Activated T-cell treated with anti-CD3 and anti-CD28 coated beads for 1 hour (primary cell): Measurements from ENCODE around the gene RHOC.
"Not testable (repeated sequence)": the region's sequence is repeated elsewhere in the genome, so short reads cannot be mapped to it uniquely, and the experiment has no call there.

Experiments used
- DNase-seq: peaks from one replicate; pipeline ENCODE4 v3.0.0-alpha.2; 2020; ENCODE audit warnings: low read depth

RHOC gene

DNA sequence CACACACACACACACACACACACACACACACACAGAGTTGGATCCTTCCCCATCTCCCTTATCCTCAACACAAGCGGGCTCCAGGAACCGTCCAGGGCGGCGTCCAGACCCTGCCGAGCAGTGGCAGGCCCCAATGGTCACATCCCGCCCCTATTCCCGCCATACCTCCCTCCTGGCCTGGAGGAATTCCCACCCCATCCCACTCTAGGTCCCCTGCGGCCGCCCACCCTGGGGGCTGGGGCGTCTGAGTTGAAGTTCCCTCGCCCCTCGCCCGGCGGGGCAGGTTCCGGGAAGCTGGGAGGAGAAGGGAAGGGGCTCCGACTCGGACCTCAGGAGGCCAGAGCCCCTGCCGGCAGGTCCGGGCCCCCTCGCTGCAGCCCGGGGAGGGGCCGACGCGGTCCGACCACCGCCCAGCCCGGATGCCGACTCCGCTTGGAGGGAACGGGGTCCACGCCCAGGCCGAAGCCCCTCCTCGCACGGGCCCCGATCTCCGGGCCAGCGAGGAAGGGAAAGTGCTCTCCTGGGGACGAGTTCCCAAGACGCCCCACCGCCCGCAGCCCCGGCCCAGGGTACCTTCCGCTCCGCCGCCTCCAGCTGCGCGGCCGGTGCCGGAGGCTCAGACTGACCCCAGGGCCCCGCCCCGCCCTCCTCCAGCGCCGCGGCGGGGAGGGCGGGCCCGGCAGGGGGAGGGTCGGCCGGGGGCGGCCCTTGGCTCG, at the start of gene RHOC:
Gene RHOC, minus strand, starts transcription at position 623 of the 716 bp plus-strand sequence. CDS start 3,328 bp downstream, outside the sequence.
- no peak for DNase-seq

DNA sequence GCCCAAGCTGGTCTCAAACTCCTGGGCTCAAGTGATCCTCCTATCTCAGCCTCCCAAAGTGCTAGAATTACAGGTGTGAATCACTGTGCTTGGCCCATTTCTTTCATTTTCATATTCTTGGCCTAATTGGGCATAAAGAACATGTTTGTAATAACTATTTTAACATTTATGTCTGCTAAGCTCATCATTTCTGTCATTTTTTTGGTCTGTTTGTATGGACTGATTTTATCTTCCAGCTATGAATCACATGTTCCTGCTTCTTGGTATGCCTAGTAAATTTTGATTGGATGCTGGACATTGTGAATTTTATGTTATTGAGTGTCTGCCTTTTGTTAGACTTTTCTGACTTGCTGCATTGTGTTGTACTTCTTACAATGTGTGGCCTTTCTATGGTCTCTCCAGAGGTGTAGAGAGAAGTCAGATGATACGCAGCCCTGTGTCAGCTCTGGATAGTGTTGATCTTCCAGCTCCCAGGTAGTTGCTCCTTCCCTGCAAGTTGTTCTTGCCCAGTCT, 47.2 kb upstream of the RHOC start:
- no peak for DNase-seq

DNA sequence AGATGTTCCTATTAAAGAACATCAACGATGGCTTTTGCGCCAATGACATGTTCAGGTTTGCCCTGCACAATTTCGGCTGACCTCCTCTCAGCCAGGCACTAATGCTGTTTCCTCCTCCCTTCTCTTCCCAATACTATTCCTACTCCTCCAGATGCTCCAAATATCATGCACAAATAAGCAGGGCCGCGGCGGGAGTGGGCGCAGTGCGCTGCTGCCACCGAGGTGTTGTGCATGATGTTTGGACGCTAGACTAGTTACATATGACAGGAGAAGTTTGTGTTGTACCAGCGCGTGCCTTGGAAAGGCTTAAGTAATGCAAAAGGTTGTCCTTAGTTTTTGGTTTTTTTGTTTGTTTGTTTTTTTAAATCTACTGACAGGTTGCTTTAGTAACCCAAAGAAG, 41.5 kb upstream of the RHOC start:
- DNase-seq, result no peak

DNA sequence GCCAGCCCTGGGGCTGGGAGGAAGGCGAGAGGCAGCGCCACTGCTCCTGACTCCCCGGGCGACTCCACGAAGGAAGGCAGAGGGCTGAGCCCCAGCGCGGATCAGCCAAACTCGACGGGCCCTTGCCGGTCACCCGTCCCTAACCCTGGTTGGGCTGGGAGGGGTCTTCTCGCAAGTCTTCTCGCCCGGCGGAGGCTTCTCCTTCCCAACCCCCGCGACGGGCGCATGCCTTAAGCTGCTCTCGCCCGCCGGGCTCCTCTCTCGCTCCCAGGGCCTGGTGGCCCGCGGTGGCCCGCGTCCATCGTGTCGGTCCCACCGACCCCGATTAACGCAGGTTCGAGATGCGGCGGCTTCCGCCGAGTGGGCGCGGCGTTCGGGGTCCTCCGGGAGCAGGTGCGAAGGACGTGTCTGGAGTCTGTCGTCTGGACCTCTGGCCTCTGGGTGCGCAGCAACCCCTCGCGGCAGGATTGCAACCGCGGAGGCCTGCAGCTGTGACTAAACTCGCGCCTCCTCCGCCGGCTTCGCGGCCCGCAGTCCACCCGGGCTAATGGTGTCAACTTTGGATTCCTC, 37.2 kb upstream of the RHOC start:
- no peak for DNase-seq

DNA sequence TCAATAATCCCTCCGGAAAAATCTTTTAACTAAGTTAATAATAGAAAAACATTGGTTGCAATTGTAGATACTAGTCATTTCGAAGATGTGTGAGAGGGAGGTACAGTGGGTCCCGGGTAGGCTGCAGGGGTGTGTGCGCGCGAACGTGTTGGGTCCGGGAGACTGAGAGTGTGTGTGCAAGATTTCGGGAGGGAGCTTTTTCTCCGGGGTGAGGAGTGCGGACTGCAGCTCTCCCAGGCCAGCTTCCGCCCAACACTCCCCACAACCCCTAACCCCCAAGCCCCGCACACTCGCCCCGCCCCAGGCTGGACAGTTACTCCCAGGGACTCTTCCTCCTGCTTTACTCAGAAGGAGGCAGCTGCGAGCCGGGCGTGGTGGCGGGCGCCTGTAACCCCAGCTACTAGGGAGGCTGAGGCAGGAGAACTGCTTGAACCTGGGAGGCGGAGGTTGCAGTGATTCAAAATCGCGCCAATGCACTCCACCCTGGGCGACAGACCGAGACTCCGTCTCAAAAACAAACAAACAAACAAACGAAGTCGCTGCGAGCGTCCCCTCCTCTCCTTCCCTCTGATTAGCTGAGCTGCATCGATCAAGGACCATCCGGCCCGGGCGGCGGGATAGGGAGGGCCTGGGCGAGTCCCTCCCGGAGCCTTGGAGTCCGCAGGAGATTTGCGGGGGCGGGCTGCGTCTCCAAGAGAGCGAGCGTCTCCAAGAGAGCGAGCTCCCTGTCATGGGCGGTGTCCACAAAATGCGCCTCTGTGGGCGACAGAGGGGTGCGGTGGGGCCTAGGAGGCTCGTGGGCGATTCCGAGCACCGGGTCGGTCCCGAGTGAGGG, 36.5 kb upstream of the RHOC start:
- DNase-seq, result no peak

DNA sequence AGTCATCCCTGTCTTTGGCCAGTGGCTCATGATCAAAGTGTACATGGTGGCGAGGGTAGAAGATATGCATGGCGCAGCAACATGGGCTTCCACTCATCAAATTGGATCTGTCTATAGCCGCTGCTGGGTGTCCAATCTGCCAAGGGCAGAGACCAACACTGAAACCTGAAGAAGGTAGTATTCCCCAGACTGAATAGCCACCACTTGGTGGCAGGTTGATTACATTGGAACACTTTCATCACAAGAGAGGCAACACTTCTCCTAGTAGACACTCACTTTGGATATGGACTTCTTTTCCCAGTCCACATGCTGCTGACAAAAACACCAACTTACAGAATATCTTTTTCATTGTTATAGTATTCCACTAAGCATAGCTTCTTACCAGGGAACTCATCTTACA, 30.6 kb upstream of the RHOC start:
- DNase-seq, result no peak

DNA sequence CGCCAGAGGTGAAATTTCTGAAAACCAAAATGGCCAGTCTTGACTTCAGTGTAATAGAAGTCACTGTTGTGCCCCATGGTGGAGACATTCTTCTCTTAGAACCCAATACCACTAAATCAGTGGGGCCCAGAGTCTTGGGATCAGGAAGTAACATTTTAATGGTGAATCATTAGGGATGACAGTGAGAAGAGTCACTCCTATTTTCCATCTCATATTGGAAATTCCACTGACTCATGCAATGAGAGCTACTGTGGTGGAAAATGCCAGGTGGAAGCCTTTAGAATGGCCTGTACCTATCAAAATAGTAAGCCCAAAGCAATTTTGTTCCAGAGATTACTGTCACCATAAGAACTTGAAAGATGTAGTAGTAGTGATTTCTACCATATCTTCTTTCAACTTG, 28.8 kb upstream of the RHOC start:
- no peak for DNase-seq

DNA sequence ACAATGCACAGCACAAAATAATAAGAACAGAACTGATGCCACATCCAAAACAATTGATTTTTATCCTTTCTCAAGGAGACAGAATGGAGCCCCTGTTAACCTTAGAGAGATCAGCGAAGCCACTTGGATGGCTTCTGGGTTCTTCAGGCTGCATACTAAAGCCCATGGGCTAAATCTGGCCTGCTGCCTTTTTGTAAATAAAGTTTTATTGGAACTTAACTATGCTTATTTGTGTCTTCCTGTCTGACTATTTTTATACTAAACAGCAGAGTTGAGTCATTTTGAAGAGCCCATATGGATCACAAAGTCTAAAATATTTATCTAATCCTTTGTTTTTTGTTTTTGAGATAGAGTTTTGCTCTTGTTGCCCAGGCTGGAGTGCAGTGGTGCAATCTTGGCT, 24.5 kb upstream of the RHOC start:
- no peak for DNase-seq

DNA sequence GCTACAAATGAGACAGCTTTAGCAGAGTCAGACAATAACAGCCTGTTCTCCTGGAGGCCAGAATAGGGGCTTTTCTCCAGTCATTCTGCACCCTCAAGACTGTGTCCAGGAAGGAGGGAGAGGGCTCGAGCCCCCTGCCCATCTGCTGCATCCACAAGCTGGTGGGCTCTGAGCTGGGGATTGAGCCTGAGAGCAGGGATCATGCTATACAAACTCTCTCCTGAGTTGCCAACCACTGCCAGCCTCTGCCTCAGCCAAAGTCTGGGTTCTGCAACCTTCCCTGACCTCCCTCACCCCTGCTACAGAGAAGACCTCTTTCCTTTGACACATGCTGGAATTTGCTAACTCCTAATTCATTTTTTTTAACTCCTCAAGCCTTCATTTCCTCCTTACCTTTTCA, 23.0 kb upstream of the RHOC start:
- no peak for DNase-seq

DNA sequence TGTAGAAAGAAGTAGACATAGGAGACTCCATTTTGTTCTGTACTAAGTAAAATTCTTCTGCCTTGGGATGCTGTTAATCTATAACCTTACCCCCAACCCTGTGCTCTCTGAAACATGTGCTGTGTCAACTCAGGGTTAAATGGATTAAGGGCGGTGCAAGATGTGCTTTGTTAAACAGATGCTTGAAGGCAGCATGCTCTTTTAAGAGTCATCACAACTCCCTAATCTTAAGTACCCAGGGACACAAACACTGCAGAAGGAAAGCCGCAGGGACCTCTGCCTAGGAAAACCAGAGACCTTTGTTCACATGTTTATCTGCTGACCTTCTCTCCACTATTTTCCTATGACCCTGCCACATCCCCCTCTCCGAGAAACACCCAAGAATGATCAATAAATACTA, 22.1 kb upstream of the RHOC start:
- DNase-seq, result not testable (repeated sequence)

DNA sequence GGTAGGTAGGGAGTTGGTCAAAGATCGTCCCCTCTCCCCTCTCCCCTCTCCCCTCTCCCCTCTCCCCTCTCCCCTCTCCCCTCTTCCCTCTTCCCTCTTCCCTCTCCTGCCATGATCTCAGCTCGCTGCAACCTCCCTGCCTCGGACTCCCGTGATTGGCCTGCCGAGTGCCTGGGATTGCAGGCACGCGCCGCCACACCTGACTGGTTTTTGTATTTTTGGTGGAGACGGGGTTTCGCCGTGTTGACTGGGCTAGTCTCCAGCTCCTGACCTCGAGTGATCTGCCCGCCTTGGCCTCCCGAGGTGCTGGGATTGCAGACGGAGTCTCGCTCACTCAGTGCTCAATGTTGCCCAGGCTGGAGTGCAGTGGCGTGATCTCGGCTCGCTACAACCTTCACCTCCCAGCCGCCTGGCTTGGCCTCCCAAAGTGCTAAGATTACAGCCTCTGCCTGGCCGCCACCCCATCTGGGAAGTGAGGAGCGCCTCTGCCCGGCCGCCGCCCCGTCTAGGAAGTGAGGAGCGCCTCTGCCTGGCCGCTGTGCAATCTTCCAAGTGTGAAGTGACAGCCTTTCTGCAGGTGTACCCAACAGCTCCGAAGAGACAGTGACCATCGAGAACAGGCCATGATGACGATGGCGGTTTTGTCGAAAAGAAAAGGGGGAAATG, 21.5 kb upstream of the RHOC start:
- not testable (repeated sequence) for DNase-seq

DNA sequence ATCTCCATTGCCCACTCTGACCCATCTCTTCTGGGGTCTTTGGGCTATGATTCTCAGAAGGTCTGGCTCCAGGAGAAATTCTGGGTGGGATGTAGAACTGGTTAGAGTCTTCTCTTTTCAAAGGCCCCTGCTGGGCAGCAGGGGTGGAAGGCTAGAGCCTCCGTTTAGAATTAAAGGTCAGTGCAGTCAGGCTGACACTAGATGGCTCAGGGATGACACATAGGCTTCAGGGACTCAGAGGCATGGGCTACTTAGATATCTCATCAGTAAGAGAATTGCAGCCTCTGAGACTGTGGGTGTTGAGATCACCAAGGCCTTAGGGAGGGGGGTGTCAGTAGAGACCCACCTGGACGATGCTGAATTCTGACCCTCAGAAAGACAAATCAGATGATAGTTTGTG, 20.8 kb upstream of the RHOC start:
- no peak for DNase-seq

DNA sequence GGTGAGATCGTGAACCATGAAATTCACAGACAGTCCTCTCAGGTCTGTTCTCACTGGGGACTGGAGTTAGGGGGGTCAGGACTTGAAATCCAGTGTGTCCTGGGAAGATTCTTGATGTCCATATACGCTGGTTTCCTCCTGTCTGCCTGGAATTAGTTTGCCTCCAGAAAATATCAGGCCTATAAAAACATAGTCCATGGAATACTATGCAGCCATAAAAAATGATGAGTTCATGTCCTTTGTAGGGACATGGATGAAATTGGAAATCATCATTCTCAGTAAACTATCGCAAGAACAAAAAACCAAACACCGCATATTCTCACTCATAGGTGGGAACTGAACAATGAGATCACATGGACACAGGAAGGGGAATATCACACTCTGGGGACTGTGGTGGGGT, 17.3 kb upstream of the RHOC start:
- not testable (repeated sequence) for DNase-seq

DNA sequence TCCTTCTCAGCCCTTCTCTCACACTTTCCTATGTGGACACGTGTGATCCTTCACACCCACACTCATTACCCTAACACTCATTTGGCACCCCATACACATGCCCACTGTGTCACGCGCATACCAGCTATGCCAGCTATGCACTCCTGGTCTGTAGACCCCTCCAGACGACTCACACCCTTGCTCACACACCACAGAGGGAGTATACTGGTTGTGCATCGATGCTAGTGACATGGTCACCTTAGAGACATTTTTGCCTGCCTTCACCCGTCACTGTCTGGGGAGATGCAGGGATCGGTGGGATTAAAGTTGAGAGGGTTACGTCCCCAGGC, 16.5 kb upstream of the RHOC start:
- no peak for DNase-seq

DNA sequence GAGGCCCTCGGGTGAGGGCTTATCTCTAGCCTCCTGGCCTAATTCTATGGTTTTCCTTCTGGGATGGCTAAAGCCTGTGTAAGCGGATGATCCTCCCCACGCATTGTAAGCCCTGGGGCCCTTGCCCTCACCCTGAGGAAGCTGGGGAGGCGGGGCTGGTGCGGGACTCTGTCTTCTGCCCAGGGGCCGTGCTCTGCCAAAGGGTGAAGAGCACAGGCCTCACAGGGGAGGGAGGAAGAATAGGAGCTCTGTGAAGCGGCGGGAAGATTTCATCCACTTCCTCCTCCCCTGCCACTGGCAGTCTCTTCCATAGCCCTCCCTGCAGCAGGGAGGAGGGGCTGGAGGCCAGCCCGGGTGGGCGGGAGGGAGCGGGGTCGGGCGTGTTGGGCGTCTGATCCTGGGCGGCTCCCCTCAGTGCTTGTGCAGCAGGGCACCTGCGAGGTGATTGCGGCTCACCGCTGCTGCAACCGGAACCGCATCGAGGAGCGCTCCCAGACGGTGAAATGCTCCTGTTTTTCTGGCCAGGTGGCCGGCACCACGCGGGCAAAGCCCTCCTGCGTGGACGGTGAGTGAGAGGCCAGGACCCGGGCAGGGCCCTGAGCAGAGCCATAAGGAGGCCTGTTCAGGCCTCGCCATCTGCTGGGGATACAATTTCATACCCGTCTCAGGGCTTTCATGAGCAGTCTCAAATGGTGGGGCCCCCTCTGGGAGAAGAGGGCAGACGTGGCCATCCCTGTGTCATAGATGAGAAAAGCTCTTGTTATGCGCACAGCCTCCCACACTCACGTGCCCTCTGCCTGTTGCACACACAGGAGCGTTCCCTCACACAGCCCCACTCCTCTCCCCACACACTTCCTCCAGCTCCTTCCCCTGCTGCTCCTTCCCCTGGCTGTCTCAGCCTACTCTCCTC, 15.9 kb upstream of the RHOC start:
- DNase-seq, result no peak

DNA sequence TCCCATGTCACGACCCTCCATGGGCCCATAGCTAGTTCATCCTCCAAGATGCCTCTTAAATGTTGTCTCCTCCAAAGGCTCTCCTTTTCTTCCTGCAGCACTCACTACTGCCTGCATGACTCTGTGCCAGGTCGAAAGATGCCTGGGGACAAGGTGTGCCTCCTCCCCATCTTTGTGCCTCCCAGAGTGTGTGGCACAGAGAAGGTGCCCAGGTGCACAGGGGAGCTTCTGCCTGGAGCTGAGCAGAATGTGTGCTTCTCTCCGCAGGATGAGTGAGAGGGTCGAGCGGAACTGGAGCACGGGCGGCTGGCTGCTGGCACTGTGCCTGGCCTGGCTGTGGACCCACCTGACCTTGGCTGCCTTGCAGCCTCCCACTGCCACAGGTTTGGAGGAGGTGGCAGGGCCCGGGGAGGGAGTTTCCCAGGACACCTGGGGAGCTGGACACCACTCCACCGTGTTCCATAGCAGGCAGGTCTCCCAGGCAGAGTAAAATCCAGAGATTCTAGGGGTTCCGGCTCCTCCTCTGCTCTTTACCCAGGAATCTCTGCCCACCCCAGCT, 15.1 kb upstream of the RHOC start:
- no peak for DNase-seq

DNA sequence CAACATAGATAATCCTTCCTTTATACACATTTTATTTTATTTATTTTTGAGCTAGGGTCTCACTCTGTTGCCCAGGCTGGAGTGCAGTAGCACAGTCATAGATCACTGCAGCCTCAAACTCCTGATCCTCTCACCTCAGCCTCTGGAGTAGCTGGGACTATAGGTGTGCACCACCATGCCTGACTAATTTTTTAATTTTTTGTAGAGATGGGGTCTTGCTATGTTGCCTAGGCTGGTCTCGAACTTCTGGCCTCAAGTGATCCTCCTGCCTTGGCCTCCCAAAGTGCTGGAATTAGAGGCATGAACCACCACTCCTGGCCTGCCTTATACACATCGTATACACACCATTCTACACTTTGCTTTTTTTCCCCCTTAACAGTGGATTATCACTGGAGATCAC, 14.4 kb upstream of the RHOC start:
- not testable (repeated sequence) for DNase-seq

DNA sequence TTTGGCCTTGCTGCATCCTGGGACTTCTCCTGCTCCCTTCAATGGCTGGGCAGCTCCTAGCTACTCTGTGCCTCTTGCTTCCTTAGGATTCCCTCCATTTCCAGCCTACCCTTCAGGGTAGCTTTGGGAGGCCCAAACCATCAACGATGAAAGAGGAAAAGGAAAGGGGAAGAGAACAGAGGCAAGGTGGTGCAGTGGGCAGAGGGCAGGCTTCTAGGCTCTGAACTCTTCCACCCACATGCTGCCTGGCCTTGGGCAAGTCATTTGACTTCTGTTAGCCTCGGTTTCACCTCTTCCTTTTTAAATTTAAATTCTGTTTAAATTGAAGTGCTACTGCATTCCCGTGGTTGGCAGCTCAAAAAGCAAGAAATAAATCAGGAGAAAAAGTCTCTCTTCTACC, 13.9 kb upstream of the RHOC start:
- DNase-seq, result no peak

DNA sequence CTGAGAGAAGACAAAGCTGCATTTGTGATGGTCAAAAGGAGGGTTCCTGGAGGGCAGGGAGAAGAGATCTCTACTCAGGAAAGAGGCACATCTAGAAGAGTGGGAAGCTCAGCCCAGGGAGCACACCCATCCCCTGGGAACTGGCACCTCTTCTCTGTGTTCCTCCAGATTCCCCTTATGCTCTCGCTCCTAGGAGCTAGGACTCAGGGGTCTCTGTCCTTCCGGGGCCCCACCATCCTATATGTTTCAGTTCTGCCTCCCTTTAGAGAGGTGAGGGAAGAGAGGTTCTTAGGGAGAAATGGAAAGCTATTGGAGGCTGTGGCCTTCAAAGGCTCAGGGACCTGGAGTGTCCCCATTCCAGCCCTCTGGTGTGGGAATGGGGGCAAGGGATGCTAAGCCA, 12.8 kb upstream of the RHOC start:
- no peak for DNase-seq

DNA sequence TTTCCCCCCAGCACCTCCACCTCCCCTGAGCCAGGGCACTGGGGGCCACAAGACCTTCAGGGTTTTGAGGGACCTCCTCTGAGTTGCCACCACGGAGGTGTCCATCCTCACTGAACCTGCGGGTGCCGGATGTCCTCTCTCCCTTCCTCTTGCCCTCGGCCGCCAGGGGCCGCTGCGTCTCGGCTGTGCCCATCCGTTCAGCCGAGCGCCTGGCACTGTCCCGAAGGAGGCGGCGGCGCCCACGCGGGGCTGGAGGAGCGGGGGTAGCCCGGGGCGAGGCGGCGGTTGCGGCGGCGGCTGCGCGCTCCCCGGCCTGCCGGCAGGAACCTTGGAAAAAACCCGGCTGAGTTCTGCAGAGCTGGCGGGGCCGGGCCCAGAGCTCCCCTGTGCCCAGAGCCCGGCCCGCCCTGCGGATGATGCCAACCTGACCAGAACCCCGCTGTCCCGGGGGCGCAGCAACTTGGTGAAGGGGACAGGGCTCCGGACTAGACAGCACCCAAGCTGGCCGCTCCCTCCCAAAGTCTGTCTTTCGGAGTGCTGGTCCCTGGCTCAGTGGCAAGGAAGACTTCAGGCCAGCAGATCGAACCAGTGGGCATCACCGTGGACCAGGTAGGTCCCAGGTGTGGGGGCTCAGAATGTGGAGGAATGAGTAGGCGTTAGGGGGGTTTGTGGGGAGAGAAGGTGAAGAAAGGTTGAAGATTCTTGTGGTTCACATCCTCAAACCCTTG, 11.9 kb upstream of the RHOC start:
- peak; percentile 72 for DNase-seq
